ENCODE measurements around the gene FRG2C. TPM values are rescaled to one million over a fixed set of nuclear protein-coding genes. Genes with fewer than 3 reads are reported as not detected.

FRG2C gene
- total RNA-seq, 1 experiment from 2014 or later = not detected

Small RNA genes within 50 kb of the gene (microRNA-seq; reads per million reads assigned to microRNA genes)
- not detected for gene MIR1324

Other genes with a start within 250 kb of the FRG2C start
- 9.4 and 10.5 TPM in 2 replicates for gene ZNF717, start 121.2 kb downstream of the FRG2C start, total RNA-seq (2021)

Data from A673 (cell line).